ENCODE results near the gene NCKAP5.

Gene NCKAP5

GRCh38 chr2:133421516-133422324, 146.5 kb downstream of the NCKAP5 start:
- DNase-seq (ENCODE audit: low read depth in 2 of 2), result no peak

DNA sequence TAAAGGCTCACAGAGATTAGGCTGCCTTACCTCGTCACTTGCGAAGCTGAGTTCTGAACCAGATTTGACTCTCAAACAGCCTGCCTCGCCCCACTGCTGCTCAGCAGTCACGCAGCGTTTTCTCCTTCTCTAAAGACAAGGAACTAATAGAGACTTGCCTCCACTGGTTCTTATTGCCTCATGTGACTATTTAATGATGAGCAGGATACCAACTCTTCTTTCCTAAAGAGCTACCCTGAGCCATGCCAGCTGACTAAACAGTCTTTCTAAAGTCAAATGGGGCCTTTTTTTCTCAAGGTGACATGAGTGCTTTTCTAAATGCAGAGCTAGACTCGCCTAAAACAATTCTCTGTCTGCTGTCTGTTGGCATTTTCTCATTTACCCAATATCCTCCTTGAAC, 147.5 kb downstream of the NCKAP5 start:
- DNase-seq (ENCODE audit: low read depth in 2 of 2), result no peak

DNA sequence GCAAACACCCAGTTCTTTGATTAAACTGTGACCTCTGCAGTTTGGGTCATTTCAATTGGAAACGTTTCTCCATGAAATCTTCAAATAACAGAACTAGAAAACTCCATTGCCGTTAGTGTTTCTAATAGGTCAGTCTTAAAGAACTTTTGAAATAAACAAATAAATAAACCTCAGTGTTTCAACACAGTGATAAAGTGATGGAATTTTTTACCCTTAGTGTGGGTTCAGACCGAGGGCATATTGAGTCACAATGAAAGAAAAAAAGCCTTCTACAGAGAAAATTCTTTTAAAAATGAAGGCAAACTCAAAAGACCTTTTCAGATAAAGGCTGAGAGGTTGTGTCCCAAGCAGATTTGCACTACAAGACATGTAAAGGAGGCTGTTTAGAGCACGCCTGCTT, 149.6 kb downstream of the NCKAP5 start:
- DNase-seq (ENCODE audit: low read depth in 2 of 2), result no peak

GRCh38 chr2:133418021-133418420, 150.2 kb downstream of the NCKAP5 start:
- no peak for DNase-seq (ENCODE audit: low read depth in 2 of 2)

- no peak for DNase-seq (ENCODE audit: low read depth in 2 of 2)
Observed at GRCh38 chr2:133417415-133417814, 150.8 kb downstream of the NCKAP5 start.

- no peak for DNase-seq (ENCODE audit: low read depth in 2 of 2)
Observed at GRCh38 chr2:133416736-133417135, 151.5 kb downstream of the NCKAP5 start.

DNA sequence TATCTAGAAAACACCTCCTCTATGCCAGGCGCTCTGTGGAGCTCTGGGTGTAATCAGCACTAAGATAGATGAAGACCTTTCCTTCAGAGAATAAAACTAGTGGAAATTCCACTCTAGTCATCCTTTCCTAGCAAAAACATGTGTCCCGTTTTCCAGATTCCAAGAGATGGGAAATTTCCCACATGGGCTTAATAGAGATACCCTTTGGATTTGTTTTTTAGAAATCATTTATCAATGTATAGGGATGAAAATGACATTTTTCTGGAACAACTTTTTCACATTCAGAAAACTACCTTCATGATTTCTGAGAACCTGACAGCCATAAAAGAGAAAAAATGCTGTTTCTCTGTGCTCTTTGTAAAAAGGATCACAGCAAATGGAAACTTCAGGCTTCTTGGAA, 152.1 kb downstream of the NCKAP5 start:
- DNase-seq (ENCODE audit: low read depth in 2 of 2), result no peak

- DNase-seq (ENCODE audit: low read depth in 2 of 2), result no peak
Observed at GRCh38 chr2:133415210-133415876, 152.9 kb downstream of the NCKAP5 start.

- DNase-seq (ENCODE audit: low read depth in 2 of 2), result no peak
Observed at GRCh38 chr2:133414486-133415209, 153.6 kb downstream of the NCKAP5 start.

GRCh38 chr2:133413863-133414262, 154.4 kb downstream of the NCKAP5 start:
- no peak for DNase-seq (ENCODE audit: low read depth in 2 of 2)

- no peak for DNase-seq (ENCODE audit: low read depth in 2 of 2)
Observed at GRCh38 chr2:133412694-133413093, 155.6 kb downstream of the NCKAP5 start.

- no peak for DNase-seq (ENCODE audit: low read depth in 2 of 2)
Observed at GRCh38 chr2:133411857-133412256, 156.4 kb downstream of the NCKAP5 start.

GRCh38 chr2:133411101-133411500, 157.2 kb downstream of the NCKAP5 start:
- no peak for DNase-seq (ENCODE audit: low read depth in 2 of 2)

- DNase-seq (ENCODE audit: low read depth in 2 of 2), result no peak
Observed at GRCh38 chr2:133409581-133410285, 158.5 kb downstream of the NCKAP5 start.

DNA sequence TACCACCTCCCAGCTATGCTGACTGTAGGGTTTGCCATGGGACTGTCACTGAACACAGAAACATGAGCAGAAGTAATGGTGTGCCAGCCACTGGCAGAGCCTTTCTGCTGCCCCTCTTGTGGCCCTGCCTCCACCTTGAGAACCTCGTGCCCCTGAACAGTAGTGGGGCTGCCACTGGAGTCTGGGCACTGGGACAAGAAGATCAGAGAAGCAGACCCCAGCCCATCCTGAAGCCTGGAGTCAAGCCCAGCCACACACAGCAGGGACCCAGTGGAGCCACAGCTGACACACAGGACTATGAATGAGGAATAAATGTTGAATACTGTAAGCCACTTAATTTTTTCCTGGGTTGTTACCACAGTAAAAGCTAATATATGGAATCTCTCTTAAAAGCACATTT, 159.6 kb downstream of the NCKAP5 start:
- DNase-seq (ENCODE audit: low read depth in 2 of 2), result no peak

- no peak for DNase-seq (ENCODE audit: low read depth in 2 of 2)
Observed at GRCh38 chr2:133407341-133407740, 160.9 kb downstream of the NCKAP5 start.

DNA sequence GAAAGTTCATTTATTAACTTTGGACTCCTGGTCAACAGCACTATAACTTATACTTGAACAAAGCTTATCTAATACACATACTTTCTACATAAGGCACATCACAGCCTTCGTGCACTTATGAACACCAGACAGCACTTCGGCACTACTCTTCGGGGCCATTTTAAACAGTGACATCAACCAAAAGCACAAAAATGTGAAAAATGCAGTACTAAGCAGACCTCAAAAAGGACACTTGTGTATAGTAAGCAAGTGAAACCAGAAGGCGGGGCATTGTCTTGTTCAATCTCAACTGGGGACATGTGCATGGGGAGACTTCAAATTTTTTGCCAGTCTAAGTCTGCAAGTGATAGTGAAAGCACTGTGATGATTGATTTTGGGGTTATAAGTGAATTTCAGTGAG, 163.0 kb downstream of the NCKAP5 start:
- no peak for DNase-seq (ENCODE audit: low read depth in 2 of 2)

DNA sequence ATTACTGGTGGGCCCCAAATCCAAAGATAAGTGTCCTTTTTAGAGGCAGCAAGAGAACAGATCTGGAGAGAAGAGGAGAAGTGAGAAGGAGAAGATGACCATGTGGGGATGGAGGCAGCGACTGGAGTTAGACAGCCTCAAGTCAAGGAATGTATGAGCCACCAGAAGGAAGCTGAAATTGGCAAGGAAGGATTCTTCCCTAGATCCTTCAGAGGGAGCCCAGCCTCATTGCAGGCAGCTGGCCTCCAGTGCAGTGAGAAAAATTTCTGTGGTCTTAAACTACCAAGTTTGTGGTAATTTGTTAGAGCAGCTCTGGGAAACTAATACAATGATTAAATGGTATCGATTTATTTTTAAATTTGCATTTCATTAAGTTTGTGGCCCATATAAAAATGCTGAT, 167.9 kb downstream of the NCKAP5 start:
- DNase-seq (ENCODE audit: low read depth in 2 of 2), result no peak

DNA sequence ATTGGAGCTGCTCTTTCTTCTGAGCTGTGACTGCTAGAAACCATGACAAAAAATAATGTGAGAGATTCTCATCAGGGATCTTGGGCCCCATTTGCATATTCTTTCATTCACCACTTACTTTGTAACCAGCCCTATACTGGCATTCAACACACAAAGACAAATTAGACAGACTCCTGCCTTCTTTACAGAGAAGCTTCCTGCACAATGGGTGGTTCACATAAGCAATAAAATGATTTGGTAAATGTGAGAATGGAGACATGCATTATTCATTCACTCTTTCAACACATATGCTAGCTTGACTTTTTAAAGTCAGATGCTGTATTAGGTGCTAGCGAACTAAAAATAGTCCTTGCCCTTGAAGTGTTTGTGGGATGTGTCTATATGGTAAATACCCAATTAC, 174.4 kb downstream of the NCKAP5 start:
- no peak for DNase-seq (ENCODE audit: low read depth in 2 of 2)

DNA sequence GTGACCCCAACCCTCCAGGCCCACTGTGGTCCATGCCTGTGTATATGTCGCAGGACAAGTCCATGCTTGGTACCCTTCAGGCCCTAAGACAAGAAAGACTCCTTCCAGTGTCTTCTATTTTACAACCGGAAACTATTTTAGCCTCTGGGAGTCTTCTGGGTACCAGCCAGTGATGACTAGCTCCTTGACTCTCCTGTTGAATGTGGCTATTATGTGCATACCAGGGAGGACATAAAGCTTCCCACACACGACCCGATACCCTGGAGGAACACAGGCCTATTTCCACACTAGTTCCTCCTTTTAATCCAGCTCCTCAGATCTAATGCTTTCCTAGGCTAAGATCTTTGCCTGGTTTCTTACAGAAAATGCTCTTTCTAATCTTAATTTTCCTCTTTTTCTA, 178.1 kb downstream of the NCKAP5 start:
- DNase-seq (ENCODE audit: low read depth in 2 of 2), result no peak

GRCh38 chr2:133389569-133389968, 178.7 kb downstream of the NCKAP5 start:
- DNase-seq (ENCODE audit: low read depth in 2 of 2), result no peak

DNA sequence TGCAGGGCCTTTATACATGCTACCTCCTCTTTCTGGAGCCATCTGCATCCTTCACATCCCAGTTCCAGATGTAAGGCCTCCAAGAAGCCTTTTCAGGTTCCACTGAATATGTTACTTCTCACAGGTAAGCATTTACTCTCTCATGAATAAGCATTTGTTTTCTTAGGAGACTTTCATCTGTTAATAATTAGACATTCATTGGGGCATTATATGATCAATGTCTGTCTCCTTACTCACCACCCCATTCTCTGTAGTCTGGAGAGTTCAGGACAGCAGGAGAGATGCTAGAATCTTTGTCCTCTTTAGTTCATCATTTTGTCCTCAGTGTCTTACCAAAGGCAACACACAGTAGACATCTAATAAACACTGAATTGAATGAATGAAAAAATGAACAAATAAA, 185.7 kb downstream of the NCKAP5 start:
- DNase-seq (ENCODE audit: low read depth in 2 of 2), result no peak
